ENCODE results near the gene SYTL2.
"Not testable (repeated sequence)": the region's sequence is repeated elsewhere in the genome, so short reads cannot be mapped to it uniquely, and the experiment has no call there.

SYTL2 gene

DNA sequence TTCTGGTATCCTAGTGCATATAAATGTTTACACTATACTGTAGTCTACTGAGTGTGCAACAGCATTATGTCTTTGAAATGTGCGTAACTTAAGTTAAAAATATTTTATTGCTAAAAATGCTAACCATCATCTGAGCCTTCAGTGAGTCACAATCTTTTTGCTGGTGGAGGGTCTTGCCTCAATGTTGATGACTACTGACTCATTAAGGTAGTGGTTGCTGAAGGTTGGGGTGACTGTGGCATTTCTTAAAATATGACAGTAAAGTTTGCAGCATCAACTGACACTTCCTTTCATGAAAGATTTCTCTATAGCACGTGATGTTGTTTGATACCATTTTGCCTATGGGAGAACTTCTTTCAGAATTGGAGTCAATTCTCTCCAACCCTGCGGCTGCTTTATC is 137.5 kb downstream of the SYTL2 start:
- DNase-seq = no peak

DNA sequence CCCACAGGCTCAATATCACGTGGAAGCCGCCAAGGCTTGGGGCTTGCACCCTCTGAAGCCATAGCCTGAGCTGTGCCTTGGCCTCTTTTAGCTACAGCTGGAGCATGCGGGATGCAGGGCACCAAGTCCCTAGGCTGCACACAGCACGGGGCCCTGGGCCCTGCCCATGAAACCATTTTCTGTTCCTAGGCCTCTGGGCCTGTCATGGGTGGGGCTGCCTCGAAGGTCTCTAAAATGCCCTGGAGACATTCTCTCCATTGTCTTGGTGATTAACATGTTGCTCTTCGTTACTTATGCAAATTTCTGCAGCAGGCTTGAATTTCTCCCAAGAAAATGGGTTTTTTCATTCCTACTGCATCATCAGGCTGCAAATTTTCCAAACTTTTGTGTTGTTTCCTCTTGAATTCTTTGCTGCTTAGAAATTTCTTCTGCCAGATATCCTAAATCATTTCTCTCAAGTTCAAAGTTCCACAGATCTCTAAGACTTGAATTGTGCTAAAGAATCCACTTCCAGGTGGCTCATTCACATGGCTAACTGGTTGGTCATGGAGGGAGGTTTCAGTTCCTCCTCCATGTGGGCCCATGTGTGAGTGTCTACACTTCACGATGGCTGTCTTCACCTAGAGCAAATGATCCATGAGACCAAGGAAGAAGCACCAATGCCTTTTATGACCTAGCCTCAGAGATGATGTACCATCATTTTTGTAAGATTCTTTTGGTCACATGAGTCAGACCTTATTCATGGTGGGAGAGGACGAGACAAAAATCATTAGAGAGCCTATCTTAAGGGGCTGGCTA is 138.6 kb downstream of the SYTL2 start:
- no peak for DNase-seq

DNA sequence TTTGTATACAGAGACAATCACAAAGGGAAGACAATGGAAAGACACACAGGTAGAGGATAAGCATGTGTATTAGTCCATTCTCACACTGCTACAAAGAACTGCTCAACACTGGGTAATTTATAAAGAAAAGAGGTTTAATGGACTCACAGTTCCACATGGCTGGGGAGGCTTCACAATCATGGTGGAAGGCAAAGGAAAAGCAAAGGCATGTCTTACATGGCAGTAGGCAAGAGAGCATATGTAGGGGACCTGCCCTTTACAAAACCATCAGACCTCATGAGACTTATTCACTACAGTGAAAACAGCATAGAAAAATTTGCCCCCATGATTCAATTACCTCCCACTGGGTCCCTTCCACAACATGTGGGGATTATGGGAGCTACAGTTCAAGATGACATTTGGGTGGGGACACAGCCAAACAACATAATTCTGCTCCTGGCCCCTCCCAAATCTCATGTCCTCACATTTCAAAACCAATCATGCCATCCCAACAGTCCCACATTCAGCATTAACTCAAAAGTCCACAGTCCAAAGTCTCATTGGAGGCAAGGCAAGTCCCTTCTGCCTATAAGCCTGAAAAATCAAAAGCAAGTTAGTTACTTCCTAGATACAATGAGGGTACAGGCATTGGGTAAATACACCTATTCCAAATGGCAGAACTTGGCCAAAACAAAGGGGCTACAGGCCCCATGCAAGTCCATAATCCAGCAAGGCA is 139.8 kb downstream of the SYTL2 start:
- DNase-seq = not testable (repeated sequence)

DNA sequence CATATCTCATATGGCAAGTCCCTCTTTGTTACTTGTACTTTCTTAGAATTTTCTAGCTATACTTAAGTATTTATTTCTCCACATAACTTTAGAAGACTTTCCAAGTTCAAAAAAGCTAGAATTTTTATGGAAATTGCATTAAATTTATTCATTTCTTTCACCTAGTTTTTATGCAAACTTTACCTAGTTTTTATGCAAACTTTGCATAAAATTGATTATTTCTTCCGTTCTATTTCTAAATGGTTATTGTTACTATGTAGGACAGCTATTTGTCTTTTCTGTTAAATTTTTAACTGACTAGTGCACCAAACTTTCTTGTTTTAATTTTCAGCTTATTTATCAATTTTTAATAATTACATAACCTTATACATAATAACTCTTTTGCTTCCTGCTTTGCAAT is 142.8 kb downstream of the SYTL2 start:
- no peak for DNase-seq

DNA sequence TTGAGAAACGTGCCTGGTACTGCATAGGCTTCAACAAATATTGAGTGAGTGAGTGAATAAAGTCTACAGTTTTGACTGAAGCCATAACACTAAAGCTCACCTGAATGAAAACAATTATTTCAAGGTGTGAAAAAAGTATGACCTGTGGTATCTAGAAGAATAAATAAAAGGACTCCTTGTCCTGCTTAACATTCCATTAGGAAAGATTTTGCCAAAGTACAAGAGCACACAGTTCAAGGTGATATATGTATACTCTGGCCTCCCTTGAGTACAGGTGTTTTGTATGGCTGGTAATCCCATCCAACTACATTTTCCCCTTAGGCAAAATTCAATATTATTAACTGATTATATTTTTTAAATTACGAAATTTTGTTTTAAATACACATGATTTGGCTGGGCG is 144.3 kb downstream of the SYTL2 start:
- DNase-seq = no peak

DNA sequence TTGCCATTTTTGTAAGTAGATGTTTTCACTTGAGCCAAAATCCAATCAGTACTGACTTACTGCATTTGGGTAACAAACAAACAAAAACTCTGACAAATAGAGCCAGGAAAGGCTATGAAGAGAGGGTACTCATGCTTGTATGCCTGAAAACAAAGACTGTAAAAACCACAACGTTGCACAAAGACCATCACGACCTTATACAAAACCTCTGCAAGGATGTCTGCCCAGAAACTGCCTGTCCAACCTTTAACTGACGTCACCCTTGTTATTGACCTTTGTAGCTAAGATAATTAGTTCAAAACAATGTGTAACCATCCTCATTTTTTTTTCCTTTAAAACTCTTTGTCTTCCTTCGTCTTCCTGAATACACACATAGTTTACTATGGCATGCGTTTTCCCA is 145.2 kb downstream of the SYTL2 start:
- DNase-seq = no peak

DNA sequence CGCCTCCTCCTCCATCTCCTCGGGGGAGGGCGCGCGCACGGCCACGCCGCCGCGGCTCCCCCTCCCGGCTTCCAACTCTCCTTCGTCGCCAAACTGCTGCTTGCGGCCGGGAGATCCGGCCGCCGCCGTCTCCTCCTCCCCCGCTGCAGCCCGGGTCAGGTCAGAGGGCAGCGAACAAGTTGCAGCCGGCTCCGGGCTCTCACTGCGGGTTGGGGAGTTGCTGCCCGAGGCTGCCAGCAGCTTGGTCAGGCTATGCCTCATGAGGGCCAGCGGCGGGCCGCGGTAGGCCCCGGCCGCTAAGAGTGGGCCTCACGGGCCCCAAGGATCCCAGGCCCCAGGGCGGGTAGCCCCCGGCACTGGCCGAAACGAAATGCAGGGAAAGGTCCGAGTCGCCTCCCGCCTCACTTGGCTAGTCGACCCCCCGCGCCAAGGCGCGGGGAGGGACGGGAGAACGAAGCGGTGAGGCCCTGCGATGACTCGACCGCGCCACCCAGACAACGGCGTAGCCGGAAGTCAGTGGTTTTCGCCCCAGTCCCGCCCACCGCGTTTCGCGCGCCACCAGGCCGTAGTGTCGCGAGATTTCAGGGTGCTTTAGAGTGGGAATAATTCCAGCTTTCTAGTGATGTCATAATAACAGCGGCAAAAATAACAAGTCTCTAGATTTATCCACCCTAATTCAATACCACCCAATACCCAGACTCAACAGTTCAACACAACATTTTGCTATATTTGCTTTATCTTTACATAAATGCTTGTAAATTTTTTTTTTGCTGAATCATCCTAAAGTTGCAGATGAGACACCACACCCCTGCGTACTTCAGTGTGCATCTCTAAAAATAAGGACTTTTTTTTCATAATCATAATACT is 146.1 kb downstream of the SYTL2 start, which contains the start of gene CREBZF:
Gene CREBZF, minus strand, starts transcription at position 515 of the 867 bp plus-strand sequence. Its CDS starts 254 bp downstream, at position 261.
- peak; percentile 93 to 94 for DNase-seq

DNA sequence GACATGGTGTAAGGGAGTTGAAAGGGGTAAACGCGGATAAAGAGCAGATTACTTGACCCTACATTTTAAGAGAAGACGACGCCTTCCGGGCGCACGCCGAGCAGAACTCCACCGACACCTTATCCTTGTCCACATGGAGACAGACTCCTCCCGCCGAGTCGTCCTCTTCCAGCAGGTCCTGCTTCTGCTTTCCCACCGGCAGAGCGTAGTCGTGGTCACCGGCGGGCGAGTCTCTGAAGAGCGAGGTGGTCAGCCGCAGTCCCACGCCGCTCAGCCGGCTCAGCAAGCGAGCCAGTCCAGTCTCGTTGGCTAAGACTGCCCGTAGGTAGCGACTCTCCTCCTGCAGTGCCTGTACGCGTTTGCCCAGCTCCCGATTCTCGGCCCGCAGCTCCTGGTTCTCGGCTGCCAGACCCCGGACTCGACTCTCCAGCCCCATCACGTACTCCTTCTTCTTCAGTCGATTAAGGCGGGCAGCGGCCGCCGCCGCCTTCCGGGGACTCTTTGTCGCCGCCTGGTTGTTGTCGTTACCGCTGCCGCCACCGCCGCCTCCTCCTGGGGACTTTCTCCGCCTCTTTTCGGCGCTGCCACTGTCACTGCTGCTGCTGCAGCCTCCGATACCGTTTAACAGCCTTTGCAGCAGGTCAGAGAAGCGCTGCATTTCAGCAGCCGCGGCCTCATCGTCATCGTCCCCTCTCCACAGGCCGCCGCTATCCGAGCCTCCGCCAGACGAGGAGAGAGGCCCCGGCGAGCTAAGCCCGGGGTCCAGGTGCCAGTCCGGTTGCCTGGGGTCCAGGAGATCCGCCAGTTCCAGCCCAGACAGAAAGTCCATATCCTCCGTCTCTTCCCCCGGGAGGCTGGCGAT is 147.0 kb downstream of the SYTL2 start:
- DNase-seq = peak; percentile 79 to 81

DNA sequence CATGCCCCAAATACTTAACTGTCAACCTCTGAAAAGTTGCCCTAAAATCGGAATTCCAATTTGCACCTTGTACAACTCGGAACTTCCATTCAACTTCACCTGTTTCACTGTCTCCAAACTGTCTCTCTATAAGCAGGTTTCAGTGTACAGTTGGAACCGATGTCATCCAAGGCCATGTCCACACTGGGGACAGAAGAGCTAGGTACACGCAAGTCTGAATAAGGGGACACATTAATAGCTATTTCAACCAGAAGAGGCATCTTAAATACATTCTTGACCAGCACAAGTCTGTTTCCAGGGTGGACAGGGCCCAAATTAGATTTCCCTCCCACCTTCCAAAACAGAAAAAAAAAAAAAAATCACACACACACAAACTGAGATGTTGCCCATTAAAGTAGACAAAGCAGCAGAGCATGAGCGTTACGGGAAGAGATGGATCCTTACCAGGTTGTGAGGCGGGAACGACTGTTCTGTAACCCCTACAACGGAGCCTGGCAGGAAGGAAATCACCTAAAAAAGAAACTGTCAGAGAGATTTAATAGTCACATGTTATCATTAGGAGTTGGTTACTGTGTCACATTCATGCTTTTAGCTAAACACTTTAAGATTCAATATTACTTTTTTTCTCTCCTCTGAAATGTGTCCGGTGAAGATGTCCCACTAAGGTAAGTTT is 147.7 kb downstream of the SYTL2 start:
- peak in 1 of 2 experiments; percentile 28 for DNase-seq

DNA sequence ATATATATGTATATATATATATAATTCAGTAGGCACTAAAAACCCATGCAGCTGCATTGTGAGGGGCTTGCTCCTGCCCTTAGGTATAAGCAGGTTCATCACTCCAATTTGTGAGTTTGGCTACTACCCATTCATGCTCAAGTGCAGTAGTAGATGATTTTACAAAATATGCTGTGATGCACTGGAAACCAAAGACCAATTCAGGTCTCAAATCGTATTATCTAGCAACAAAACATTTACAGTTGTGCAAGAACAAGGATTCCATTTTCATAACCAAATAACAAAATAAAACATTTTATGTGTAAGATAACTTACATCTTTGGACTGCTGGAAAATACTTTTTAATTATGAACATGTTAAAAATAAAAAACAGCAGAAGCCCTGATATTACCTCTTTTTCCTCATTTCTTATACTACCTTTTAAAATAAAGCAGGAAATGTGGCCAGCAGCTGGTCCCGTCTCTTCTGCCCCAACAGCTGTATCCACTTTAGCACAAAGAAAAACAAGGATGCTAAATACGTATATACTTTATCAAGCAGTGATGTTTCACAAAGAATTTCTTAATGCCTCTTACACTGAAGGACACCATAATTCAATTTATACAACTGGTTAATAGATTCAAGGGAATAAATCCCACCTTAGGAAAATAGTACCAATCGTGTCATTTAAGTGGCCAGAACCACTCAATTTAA is 148.8 kb downstream of the SYTL2 start:
- no peak for DNase-seq

DNA sequence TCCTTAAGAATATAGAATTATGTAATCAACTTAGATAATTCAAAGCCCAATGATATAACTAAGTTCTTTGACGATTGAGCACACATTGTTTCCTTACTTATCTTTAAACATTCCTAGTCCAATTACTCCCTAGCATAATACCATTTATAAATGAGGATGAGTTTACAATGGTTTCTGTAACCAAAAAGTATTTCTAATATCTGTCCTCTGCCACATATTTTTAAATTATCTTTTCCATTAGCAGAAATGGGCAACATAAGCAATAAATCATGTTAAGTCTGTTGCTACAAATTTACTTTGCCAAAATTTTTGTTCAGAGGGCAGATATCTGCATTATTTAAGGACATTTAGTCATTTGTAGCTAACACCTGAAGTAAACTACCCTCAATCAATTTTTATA is 152.8 kb downstream of the SYTL2 start:
- no peak for DNase-seq

DNA sequence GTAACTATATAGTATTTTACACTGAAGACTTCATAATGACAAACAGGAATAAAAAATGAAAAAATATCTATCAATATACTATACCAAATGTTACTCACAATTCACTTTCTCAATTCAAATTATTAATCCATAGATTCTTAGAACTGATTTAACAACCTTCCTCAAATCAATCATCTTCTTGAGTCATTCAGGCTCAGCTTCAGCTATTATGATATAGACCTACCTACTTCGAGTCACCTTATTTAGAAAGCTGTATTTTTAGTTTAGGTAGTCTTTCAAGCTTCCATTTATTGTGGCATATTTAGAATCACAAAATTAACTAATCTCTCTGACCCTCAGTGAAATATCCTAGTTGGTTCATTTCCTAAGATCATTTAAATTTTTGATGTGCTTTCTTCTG is 154.2 kb downstream of the SYTL2 start:
- no peak for DNase-seq

DNA sequence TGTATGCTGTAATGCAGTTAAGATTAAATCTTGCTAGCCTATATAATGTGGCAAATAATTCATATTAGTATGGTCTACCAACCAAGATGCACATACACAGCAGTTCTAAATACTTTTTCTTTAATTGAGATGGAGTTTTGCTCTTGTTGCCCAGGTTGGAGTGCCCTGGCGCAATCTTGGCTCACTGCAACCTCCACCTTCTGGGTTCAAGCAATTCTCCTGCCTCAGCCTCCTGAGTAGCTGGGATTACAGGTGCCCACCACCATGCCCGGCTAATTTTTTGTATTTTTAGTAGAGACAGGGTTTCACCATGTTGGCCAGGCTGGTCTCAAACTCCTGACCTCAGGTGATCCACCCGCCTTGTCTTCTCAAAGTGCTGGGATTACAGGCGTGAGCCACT is 156.6 kb downstream of the SYTL2 start:
- not testable (repeated sequence) for DNase-seq

DNA sequence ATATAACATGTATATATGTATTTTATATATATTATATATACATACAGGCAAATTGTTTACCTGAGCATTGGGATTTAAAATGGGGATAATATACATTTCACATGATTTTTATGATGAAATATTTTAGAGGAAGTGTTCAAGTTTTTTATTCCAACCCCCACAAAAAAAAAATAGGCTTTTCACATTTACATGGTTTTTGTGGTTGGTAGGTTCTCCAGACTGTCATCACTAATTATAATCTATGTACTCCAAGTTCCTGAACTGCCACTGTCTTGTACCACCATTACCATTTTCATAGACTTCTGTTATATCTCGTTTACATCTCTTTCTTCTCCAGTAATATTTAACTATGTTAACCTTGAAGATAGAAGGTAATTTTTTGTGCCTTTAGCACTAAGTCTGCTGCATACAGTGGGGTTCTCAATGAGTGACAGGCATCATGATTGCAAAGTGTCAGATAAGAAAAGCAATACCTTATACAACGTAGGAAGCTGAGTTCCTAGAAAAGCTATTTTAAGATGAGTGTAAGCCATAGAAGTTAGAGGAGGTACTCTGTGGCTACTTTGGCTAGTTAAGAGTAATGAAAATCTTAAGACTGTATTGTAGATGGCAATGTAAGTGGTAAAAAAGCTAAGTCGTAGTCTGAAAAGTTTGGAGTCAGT is 158.0 kb downstream of the SYTL2 start:
- DNase-seq = peak; percentile 31 to 44

DNA sequence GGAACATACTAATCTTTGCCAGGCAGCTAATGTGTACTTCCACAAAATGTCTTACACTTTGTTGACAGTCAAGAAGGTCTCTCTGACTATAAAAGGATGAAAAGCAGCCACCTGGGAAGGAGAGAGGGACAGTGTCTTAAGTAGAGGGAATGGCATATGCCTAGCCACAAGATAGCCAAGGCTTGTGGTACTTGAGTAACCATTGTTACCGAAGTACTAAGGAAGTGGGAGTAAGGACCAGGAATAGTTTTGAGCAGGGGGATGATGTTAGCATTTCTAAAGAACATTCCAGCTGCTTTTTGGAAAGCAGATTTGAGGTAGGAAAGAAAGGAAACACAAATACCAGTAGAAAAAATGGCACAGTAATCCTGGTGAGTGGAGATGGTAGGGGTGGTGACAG is 159.8 kb downstream of the SYTL2 start:
- no peak for DNase-seq

DNA sequence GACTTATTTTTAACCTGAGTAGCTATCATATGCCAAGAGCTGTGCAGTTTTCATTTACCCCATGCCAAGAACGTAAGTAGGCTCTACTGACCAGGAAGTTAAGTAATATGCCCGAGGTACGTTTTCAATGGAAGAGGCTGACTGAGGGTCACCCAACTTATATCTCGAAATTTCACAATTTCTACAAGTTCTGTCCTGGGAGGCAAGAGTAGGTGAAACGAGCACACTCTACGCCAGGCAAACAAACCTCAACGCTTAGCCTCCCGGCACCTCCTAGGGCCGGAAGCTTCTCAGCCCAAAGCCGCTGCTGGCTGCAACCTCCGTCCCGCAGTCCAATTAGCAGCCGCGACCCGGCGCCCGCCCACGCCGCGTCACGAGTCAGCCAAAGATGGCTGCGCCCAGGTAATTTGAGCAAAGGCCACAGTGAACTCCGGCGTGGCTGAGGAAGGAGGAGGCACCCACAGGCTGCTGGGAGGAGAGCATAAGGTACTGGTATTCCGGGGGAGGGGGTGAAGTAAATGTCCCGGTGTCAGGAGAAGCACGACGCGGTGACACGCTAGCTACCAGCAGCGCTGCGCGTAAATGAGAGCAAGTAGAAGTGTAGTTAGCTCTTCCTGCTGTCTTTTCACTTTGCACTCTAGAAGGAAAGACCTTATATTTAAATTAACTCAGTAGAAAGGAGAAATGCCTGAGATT is 163.2 kb downstream of the SYTL2 start, which contains the start of gene TMEM126A:
Gene TMEM126A, plus strand, starts transcription at position 364 of the 696 bp plus-strand sequence. CDS start 2,289 bp downstream, outside the sequence.
- peak; percentile 82 to 85 for DNase-seq

DNA sequence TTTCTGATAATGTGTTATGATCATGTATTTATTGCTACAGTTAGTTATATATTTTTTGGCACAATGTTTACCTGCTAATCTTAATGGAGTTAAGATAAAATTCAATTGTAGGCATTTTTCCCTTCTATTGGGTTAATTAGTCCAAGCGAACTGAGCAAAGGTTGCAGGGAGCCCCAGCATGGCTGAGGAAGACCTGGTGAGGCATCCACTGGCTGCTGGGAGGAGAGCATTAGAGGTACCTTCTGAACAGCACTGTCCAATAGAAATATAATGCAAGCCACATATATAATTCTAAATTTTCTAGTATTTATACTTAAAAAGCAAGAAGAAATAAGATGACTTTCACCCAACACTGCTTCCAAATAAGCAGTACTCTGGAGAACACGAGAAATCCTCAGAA is 163.9 kb downstream of the SYTL2 start:
- DNase-seq = peak; percentile 32 to 55

All from Kasumi-1 (cell line).